Mucosa of rectum (tissue), 2 donors: ENCODE data around the gene NFIA.
A peak's percentile ranks its signal among the peaks of the same experiment; 100 is the strongest.

Experiments
- H3K27ac ChIP-seq, 2 donors: one replicate each; pipeline ENCODE4 v1.7.0; 2013; ENCODE audit warnings: inconsistent platforms in 2 of 2, low read depth in 2 of 2, low read length in 2 of 2
- H3K27me3 ChIP-seq, 2 donors: one replicate each; pipeline ENCODE4 v1.7.0; 2013; ENCODE audit warnings: low read length in 2 of 2; ENCODE audit not compliant: control insufficient read depth in 2 of 2, insufficient read depth in 2 of 2
- H3K36me3 ChIP-seq, 2 donors: one replicate each; pipeline ENCODE4 v1.7.0; 2013; ENCODE audit warnings: low read length in 2 of 2; ENCODE audit not compliant: control insufficient read depth in 2 of 2, insufficient read depth in 2 of 2
- H3K4me1 ChIP-seq, 2 donors: one replicate each; pipeline ENCODE4 v1.7.0; 2013; ENCODE audit warnings: low read length in 2 of 2, mild to moderate bottlenecking in 1 of 2; ENCODE audit not compliant: control insufficient read depth in 2 of 2, insufficient read depth in 2 of 2
- H3K4me3 ChIP-seq, 2 donors: one replicate each; pipeline ENCODE4 v1.7.0; 2013; ENCODE audit warnings: low read length in 2 of 2
- H3K9ac ChIP-seq, 2 donors: one replicate each; pipeline ENCODE4 v1.7.0; 2013; ENCODE audit warnings: low read length in 2 of 2, low read depth in 1 of 2, mild to moderate bottlenecking in 1 of 2
- H3K9me3 ChIP-seq, 2 donors: one replicate each; pipeline ENCODE4 v1.7.0; 2013; ENCODE audit warnings: low read length in 2 of 2; ENCODE audit not compliant: control insufficient read depth in 2 of 2
- donor health status: healthy.
- donor health status: Normal muscosa, but diverticular disease.

Gene NFIA

DNA sequence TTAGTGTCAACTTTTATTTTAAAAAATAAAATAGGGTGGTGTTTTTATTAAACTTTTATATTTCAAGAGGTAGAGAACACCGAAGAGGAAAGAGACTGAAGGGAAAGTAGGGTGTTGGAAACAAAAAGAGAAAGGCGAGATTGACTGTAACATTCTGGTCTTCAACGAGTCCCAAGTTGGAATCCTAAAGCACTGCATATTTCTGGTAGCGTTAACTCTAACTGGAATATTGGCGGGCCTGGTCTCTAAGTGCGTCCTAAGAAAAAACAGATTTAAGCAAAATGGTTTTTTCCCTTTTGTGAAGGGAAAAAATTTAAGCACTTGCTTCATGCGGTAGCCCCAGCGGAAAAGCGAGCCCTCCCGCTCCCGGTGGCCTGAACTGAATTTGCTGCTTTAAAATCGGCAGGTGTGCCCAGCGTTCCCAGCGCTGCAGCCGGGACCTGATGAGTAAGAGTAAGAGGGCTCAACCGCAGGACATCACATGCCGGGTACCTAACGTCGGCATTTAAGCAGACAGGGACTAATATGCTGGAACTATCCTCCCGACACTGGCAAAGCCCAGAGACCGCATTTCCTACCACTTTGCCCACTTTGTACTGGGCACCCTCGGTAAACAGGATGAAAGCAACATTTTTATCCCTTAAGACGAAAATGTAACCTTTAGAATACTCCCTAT is 30.5 kb upstream of the NFIA start:
- H3K27me3 ChIP-seq, result no peaks in the 10 kb centered on the region
- H3K9me3 ChIP-seq, result no peaks in the 10 kb centered on the region
- H3K4me3 ChIP-seq, result no peak overlapping the region
- no peak overlapping the region for H3K27ac ChIP-seq
- no peak overlapping the region for H3K9ac ChIP-seq
- H3K36me3 ChIP-seq, result no peaks in the 10 kb centered on the region
- peaks cover 25 to 26% of the 10 kb centered on the region in 2 donors for H3K4me1 ChIP-seq

DNA sequence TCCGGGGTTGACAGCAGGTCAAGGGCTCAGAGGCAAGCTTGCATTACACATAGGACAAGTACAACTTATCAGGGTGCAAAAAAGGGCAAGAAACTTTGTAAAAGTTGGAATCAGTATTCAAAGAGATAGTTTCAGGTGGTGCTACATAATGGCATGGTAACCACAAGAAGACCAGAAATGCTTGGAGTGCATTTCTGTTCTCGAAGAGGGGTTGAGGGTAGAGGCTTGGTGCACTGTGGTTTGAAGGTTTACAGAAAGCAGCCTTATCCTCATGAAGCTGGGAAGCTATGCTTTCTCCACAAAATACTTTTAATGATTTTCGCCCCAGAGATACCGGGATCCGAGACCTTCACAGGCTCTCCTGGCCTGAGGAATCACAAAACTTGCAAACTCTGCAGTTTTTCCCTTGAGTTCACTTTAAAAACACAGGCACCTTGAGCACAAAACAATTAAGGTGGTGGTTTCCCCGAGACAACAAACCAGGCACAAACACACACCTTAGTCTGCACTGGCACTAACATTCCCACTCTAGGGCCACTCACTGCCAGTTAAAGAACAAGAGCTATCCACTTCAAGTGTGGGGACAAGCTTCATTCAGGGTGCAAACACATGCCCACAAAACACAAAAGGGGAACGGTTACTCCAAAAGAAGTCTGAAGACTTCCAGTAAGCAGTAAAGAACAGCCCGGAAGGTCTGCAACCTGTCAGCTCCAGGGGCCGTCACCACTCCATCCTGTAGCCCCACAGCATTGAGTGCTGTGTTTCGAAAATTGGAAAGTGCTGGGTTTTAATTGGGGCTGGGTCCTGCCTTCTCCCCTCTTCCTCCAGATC is 29.8 kb upstream of the NFIA start:
- no peak overlapping the region for H3K27ac ChIP-seq
- H3K36me3 ChIP-seq, result no peaks in the 10 kb centered on the region
- H3K27me3 ChIP-seq, result no peaks in the 10 kb centered on the region
- H3K9ac ChIP-seq, result no peak overlapping the region
- peaks cover 25 to 26% of the 10 kb centered on the region in 2 donors for H3K4me1 ChIP-seq
- no peaks in the 10 kb centered on the region for H3K9me3 ChIP-seq
- H3K4me3 ChIP-seq, result peak overlapping the region in 1 of 2 donors; percentile 66

DNA sequence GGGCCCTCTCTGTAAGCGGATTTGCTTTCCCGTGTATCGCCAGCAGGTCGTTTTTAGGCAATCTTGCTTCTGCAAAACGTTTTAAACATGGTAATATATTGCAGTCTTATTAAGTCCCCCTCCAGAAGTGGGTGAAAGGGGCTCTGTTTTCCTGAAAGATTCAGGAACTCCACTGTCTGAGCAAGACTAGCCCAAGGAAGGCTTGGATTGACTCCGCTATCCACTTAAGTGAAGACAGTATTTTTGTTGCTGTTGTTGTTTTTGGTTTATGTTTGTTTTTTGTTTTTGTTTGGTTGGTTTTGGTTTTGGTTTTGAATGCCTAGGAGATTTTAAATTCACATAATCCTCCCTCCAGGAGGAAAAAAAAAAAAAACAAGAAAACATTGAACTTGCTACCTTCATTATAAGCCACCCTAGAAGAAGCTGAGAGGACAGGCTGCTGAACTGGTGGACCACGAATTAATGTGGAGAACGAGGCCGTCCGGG is 29.1 kb upstream of the NFIA start:
- Histone ChIP-seq H3K36me3 (no peaks in the 10 kb centered on the region), H3K4me3 (peak overlapping the region; percentile 59 to 66), H3K9me3 (no peaks in the 10 kb centered on the region), H3K27ac (no peak overlapping the region), H3K9ac (peak overlapping the region in 1 of 2 donors; percentile 58), H3K4me1 (peaks cover 25 to 29% of the 10 kb centered on the region in 2 donors), H3K27me3 (no peaks in the 10 kb centered on the region)

DNA sequence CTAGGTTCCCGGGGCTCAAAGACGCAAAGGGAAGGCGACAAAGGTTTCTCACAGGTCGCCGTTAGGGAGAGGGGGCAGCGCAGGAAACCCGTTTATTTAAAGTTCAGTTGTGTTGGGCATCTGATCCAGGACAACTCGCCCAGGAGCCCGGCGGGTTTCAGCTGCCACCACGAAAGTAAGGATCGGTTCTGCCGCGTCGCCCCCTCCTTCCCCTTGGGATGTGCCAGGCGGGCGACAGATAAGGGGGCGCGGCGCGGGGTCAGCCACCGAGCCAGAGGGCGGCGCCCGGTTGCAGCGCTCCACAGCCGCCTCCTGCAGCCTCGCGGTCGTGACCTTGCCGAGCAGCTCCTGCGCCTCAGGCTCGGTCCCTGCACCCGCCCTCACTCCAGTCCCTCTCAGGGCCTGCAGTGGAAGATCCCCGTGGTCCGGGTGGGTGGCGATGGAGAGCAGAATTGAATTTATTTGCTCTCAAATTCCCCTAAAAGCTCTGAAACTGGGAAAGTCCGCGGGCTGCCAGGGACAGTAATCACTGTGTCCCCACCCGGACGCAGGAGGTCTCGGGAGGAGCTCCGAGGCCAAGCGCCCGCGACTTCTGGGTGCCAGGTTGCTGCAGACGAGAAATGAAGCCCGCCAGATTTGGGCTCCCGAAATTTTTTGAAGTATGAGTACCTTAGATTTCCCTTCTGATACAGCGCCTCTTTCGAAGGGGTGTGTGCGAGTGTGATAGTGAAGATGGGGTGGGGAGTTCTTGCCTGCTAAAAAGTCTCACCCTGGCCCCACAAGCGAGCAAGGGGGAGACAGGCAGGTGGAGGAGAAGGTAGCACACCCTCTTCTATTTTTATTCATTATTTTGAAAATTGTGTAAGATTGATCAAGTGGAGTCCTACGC is 28.4 kb upstream of the NFIA start:
- H3K9ac ChIP-seq, result peak overlapping the region in 1 of 2 donors; percentile 58

DNA sequence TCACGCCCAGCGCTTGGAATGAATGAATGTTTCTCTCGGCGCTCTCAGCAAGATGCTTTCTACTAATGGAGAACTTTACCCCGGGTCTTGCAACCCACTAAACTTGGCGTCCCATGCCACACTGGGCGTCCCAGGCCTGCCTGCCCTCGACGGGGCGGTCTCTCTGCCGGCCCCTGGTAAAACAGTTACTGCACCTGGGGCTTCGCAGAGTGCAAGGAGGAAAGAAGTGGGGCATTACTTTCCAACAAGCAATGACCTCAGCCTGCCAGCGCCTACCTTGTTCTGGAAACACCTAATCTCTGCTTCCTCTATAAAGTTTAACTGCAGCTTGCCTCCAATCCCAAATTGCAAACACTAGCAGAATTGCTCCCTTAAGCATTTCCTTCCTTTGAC is 27.8 kb upstream of the NFIA start:
- H3K36me3 ChIP-seq, result no peaks in the 10 kb centered on the region
- H3K9ac ChIP-seq, result peak overlapping the region in 1 of 2 donors; percentile 58
- peaks cover 24 to 28% of the 10 kb centered on the region in 2 donors for H3K4me1 ChIP-seq
- H3K27ac ChIP-seq, result peak overlapping the region; percentile 72 to 81
- H3K9me3 ChIP-seq, result no peaks in the 10 kb centered on the region
- no peaks in the 10 kb centered on the region for H3K27me3 ChIP-seq
- peak overlapping the region; percentile 59 to 66 for H3K4me3 ChIP-seq

More for the DNA sequence above, 28.4 kb upstream of the NFIA start:
- peaks cover 25 to 29% of the 10 kb centered on the region in 2 donors for H3K4me1 ChIP-seq
- no peaks in the 10 kb centered on the region for H3K9me3 ChIP-seq
- H3K27ac ChIP-seq, result peak overlapping the region; percentile 72 to 81
- H3K4me3 ChIP-seq, result peak overlapping the region; percentile 59 to 66
- no peaks in the 10 kb centered on the region for H3K27me3 ChIP-seq
- H3K36me3 ChIP-seq, result no peaks in the 10 kb centered on the region

DNA sequence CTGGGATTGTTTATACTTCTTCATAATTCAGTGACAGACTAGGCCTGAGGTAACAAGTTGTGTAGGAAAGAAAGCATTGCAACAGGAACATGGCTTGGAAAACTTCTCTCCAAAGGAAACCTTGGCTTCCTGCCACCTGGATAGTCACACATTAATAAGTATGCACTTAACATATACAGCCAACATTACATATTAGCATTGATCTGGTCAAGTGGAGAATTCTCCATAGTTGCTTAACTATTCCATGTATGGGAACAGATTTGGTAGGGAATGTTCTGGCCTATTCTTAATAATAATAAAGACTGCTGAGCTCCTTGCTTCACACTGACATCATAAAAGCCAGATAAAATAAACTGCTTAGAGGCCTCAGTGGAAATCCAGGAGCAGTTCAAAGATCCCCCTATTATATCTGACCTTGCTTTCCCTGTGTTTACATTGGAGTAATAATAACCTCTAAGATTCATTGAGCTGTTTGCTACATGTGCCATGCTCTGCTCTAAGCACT is 27.2 kb upstream of the NFIA start:
- H3K4me1 ChIP-seq, result peaks cover 22 to 26% of the 10 kb centered on the region in 2 donors
- peak overlapping the region in 1 of 2 donors; percentile 58 for H3K9ac ChIP-seq
- no peaks in the 10 kb centered on the region for H3K9me3 ChIP-seq
- no peaks in the 10 kb centered on the region for H3K27me3 ChIP-seq
- peak overlapping the region; percentile 72 to 81 for H3K27ac ChIP-seq
- H3K4me3 ChIP-seq, result peak overlapping the region in 1 of 2 donors; percentile 66
- H3K36me3 ChIP-seq, result no peaks in the 10 kb centered on the region

DNA sequence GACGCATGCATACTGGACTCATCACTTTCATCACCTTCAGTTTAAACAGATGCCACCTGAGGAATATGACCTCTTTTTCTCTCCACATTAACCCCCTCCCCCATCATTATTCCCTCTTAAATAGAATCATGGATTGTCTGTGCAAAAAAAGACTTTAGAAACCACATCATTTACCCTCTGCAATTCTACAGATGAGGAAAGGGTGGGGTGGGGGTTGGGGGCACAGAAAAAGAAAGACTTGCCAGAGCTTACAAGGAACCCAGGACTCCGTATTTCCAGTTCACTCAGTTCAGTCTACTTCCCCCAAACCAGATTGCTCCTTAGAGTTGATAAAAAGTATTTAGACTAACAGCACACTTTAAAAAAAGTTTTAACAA is 26.2 kb upstream of the NFIA start:
- Histone ChIP-seq H3K36me3 (no peaks in the 10 kb centered on the region), H3K4me1 (peaks cover 21 to 26% of the 10 kb centered on the region in 2 donors), H3K9ac (peak overlapping the region in 1 of 2 donors; percentile 84), H3K9me3 (no peaks in the 10 kb centered on the region), H3K27me3 (no peaks in the 10 kb centered on the region), H3K4me3 (peak overlapping the region; percentile 89 to 96), H3K27ac (peak overlapping the region; percentile 72 to 77)

DNA sequence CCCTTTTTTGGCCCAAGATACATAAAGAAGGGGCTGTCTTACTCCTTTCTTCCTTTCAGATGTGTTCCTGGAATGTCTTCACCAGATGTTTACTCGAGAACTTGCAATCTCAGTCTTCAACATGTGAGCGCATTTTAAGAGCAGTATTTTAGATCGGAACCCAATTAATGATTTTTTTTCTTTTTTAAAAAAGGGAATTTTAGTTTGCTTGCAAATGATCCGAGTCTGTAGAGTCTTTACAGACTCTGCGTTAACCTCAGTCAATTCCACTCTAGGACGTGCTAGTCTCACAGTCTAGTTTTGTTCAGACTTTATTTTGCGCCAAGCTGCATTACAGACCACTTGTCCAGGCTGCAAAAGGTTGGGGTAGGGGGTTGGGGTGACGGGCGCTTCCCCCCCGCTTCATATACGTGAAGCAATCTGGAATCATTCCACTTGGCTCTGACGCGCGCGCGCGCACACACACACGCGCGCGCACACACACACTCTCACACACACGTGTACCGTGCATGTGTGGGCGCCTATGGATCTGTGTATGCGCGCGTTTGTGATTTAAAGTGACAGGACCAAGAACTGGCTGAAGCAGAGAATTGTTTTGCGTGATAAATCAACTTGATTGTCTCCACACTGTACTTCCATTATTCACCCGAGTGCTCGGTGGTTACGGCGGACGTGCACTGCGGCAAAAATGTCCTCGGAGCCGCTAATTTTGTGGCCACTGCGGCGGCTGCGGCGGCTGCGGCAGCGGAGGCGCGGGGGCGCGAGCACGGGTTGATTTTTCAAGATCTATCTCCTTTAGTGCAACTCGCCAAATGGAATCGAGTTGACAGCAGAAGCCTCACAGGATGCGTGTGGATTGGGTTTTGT is 25.6 kb upstream of the NFIA start:
- peaks cover 19 to 26% of the 10 kb centered on the region in 2 donors for H3K4me1 ChIP-seq
- H3K36me3 ChIP-seq, result no peaks in the 10 kb centered on the region
- peak overlapping the region; percentile 72 to 77 for H3K27ac ChIP-seq
- H3K27me3 ChIP-seq, result no peaks in the 10 kb centered on the region
- peak overlapping the region; percentile 89 to 96 for H3K4me3 ChIP-seq
- no peaks in the 10 kb centered on the region for H3K9me3 ChIP-seq
- peak overlapping the region; percentile 69 to 84 for H3K9ac ChIP-seq
